K562 (cell line): ENCODE measurements around the gene UGT1A3. TPM values are rescaled to one million over a fixed set of nuclear protein-coding genes. Genes with fewer than 3 reads are reported as not detected.

ENCODE experiments used
- GATA2 ChIP-seq: sonication (generic); formaldehyde crosslinking; IDR thresholded peaks from 2 replicates; pipeline ENCODE4 v1.4.0; 2020; ENCODE audit warnings: mild to moderate bottlenecking, missing genetic modification reagents
- HDAC2 ChIP-seq: fragments of 450-650 bp; IDR thresholded peaks from 2 replicates; pipeline ENCODE4 v1.6.1; 2016; ENCODE audit warnings: mild to moderate bottlenecking
- POLR2AphosphoS5 ChIP-seq: IDR thresholded peaks from 2 replicates; pipeline ENCODE4 v1.6.1; 2011; ENCODE audit warnings: mild to moderate bottlenecking, low read depth, low read length, moderate library complexity; ENCODE audit not compliant: control insufficient read depth, insufficient read depth
- polyA plus RNA-seq, 8 experiments: library from polyadenylated mRNA; depleted of rRNA in 4 of 8; stranded (reverse) in 5 of 8; unstranded in 3 of 8; fragments of >200 nt; fragmentation: Nextera tagmentation in 2 of 8; fragmentation: Illumina TruSeq in 1 of 8; extraction: Ambion mirVana in 2 of 8; extraction: Trizol in 1 of 8; gene quantifications; 2 replicates each; pipeline versions ENCODE4 v1.2.1 to v1.2.3, GENCODE V29; 2011 to 2014; ENCODE audit warnings: inconsistent platforms in 1 of 8, missing spikeins in 1 of 8
- total RNA-seq, 7 experiments: library from RNA; depleted of rRNA in 6 of 7; stranded (reverse); fragments of >200 nt in 6 of 7; fragmentation: Illumina TruSeq in 2 of 7; extraction: Trizol in 2 of 7; gene quantifications; 2 replicates each; pipeline versions ENCODE4 v1.2.1 to v1.2.3, GENCODE V29; 2011 to 2021; ENCODE audit warnings: low replicate concordance in 1 of 7
- TF ChIP-seq, protein P1 (sequence below): fragments of 450-650 bp; IDR thresholded peaks from 2 replicates; pipeline ENCODE4 v1.6.1; 2016; ENCODE audit warnings: low read depth
- TF ChIP-seq, protein P2 (sequence below): fragments of 450-650 bp; conservative IDR thresholded peaks from 2 replicates; pipeline ENCODE4 v1.6.1; 2016; ENCODE audit warnings: missing genetic modification characterization, low read depth, mild to moderate bottlenecking, missing compliant biosample characterization, moderate library complexity
- TF ChIP-seq, protein P3 (sequence below): sonication (generic); formaldehyde crosslinking; IDR thresholded peaks from 2 replicates; pipeline ENCODE4 v1.9.0; 2022; ENCODE audit warnings: mild to moderate bottlenecking, missing genetic modification reagents
- TF ChIP-seq, protein P4 (sequence below): fragments of 250-450 bp; sonication (Bioruptor Pico); IDR thresholded peaks from 2 replicates; pipeline ENCODE4 v1.4.0; 2020; ENCODE audit warnings: mild to moderate bottlenecking, moderate library complexity

UGT1A3 gene
- total and polyA plus RNA-seq, 9 of the 15 experiments (the other 6 are each of a cell fraction or from before 2014, with no cell fraction given), result not detected

DNA sequence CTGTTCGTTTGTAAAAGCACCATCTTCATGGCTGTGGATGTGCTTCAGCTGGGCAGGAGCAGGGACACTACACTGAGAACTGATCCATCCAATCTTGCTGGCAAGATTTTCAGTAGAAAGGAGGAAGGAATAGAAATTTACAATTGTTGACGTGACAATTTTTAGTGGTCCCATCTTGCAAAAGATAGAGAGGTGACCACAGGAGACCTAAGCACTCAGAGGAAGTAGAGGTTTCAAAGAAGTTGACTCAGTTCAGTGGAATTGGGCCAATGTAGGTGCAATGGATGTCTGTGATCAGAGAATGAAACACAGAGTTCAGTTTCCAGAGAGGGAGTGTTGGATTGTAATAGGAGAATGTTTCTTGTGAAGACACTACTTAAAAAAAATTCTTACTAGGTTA lies 14.7 kb upstream of the UGT1A3 start (continued):
- TF ChIP-seq, protein P1, sequence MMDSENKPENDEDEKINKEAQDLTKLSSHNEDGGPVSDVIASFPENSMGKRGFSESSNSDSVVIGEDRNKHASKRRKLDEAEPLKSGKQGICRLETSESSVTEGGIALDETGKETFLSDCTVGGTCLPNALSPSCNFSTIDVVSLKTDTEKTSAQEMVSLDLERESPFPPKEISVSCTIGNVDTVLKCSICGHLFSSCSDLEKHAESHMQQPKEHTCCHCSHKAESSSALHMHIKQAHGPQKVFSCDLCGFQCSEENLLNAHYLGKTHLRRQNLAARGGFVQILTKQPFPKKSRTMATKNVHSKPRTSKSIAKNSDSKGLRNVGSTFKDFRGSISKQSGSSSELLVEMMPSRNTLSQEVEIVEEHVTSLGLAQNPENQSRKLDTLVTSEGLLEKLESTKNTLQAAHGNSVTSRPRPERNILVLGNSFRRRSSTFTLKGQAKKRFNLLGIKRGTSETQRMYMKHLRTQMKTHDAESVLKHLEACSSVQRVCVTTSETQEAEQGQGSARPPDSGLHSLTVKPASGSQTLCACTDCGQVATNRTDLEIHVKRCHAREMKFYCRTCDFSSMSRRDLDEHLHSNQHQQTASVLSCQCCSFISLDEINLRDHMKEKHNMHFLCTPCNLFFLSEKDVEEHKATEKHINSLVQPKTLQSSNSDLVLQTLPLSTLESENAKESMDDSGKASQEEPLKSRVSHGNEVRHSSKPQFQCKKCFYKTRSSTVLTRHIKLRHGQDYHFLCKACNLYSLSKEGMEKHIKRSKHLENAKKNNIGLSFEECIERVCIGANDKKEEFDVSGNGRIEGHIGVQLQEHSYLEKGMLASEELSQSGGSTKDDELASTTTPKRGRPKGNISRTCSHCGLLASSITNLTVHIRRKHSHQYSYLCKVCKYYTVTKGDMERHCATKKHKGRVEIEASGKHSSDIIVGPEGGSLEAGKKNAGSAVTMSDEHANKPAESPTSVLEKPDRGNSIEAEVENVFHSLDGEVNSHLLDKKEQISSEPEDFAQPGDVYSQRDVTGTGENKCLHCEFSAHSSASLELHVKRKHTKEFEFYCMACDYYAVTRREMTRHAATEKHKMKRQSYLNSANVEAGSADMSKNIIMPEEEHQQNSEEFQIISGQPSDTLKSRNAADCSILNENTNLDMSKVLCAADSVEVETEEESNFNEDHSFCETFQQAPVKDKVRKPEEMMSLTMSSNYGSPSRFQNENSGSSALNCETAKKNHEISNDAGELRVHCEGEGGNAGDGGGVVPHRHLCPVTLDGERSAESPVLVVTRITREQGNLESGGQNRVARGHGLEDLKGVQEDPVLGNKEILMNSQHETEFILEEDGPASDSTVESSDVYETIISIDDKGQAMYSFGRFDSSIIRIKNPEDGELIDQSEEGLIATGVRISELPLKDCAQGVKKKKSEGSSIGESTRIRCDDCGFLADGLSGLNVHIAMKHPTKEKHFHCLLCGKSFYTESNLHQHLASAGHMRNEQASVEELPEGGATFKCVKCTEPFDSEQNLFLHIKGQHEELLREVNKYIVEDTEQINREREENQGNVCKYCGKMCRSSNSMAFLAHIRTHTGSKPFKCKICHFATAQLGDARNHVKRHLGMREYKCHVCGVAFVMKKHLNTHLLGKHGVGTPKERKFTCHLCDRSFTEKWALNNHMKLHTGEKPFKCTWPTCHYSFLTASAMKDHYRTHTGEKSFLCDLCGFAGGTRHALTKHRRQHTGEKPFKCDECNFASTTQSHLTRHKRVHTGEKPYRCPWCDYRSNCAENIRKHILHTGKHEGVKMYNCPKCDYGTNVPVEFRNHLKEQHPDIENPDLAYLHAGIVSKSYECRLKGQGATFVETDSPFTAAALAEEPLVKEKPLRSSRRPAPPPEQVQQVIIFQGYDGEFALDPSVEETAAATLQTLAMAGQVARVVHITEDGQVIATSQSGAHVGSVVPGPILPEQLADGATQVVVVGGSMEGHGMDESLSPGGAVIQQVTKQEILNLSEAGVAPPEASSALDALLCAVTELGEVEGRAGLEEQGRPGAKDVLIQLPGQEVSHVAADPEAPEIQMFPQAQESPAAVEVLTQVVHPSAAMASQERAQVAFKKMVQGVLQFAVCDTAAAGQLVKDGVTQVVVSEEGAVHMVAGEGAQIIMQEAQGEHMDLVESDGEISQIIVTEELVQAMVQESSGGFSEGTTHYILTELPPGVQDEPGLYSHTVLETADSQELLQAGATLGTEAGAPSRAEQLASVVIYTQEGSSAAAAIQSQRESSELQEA, result no peak
- no peak for TF ChIP-seq HDAC2
- TF ChIP-seq, protein P2, sequence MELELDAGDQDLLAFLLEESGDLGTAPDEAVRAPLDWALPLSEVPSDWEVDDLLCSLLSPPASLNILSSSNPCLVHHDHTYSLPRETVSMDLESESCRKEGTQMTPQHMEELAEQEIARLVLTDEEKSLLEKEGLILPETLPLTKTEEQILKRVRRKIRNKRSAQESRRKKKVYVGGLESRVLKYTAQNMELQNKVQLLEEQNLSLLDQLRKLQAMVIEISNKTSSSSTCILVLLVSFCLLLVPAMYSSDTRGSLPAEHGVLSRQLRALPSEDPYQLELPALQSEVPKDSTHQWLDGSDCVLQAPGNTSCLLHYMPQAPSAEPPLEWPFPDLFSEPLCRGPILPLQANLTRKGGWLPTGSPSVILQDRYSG (tag), result no peak
- TF ChIP-seq, protein P3, sequence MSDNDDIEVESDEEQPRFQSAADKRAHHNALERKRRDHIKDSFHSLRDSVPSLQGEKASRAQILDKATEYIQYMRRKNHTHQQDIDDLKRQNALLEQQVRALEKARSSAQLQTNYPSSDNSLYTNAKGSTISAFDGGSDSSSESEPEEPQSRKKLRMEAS, result no peak
- TF ChIP-seq, protein P4, sequence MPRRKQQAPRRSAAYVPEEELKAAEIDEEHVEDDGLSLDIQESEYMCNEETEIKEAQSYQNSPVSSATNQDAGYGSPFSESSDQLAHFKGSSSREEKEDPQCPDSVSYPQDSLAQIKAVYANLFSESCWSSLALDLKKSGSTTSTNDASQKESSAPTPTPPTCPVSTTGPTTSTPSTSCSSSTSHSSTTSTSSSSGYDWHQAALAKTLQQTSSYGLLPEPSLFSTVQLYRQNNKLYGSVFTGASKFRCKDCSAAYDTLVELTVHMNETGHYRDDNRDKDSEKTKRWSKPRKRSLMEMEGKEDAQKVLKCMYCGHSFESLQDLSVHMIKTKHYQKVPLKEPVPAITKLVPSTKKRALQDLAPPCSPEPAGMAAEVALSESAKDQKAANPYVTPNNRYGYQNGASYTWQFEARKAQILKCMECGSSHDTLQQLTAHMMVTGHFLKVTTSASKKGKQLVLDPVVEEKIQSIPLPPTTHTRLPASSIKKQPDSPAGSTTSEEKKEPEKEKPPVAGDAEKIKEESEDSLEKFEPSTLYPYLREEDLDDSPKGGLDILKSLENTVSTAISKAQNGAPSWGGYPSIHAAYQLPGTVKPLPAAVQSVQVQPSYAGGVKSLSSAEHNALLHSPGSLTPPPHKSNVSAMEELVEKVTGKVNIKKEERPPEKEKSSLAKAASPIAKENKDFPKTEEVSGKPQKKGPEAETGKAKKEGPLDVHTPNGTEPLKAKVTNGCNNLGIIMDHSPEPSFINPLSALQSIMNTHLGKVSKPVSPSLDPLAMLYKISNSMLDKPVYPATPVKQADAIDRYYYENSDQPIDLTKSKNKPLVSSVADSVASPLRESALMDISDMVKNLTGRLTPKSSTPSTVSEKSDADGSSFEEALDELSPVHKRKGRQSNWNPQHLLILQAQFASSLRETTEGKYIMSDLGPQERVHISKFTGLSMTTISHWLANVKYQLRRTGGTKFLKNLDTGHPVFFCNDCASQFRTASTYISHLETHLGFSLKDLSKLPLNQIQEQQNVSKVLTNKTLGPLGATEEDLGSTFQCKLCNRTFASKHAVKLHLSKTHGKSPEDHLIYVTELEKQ (CRISPR knock-in tag), result no peak
- TF ChIP-seq GATA2 (CRISPR knock-in tag), result no peak
- no peak for TF ChIP-seq POLR2AphosphoS5
